Measurements from ENCODE around the gene ZMYND19.
A peak's percentile ranks its signal among the peaks of the same experiment; 100 is the strongest.
"Not testable (repeated sequence)": the region's sequence is repeated elsewhere in the genome, so short reads cannot be mapped to it uniquely, and the experiment has no call there.

ZMYND19 gene

GRCh38 chr9:137570566-137570965 lies 19.7 kb downstream of the ZMYND19 start:
- Histone ChIP-seq H3K36me3 (ENCODE audit: insufficient read depth, low read length) (peaks cover 20% of the 10 kb centered on the region), H3K4me1 (ENCODE audit: insufficient read depth, low read length) (no peaks in the 10 kb centered on the region), H3K9me3 (ENCODE audit: control insufficient read depth, insufficient read depth, low read length) (no peaks in the 10 kb centered on the region), H3K9ac (ENCODE audit: low read depth, low read length) (no peak overlapping the region)

GRCh38 chr9:137569609-137570203 lies 20.6 kb downstream of the ZMYND19 start:
- H3K4me1 ChIP-seq (ENCODE audit: insufficient read depth, low read length): no peaks in the 10 kb centered on the region
- H3K9me3 ChIP-seq (ENCODE audit: control insufficient read depth, insufficient read depth, low read length): no peaks in the 10 kb centered on the region
- H3K36me3 ChIP-seq (ENCODE audit: insufficient read depth, low read length): peaks cover 13% of the 10 kb centered on the region
- no peak overlapping the region for H3K9ac ChIP-seq (ENCODE audit: low read depth, low read length)

- not testable (repeated sequence) for H3K36me3 ChIP-seq (ENCODE audit: insufficient read depth, low read length)
These were observed 21.9 kb downstream of the ZMYND19 start for GRCh38 chr9:137568445-137568844.

GRCh38 chr9:137564817-137565411 lies 25.4 kb downstream of the ZMYND19 start:
- H3K36me3 ChIP-seq (ENCODE audit: insufficient read depth, low read length): no peaks in the 10 kb centered on the region; the same call in 1 of the 2 replicates
- H3K9ac ChIP-seq (ENCODE audit: low read depth, low read length): no peak overlapping the region
- no peaks in the 10 kb centered on the region for H3K4me1 ChIP-seq (ENCODE audit: insufficient read depth, low read length)
- no peaks in the 10 kb centered on the region for H3K9me3 ChIP-seq (ENCODE audit: control insufficient read depth, insufficient read depth, low read length)

More at GRCh38 chr9:137568445-137568844, 21.9 kb downstream of the ZMYND19 start:
- H3K9ac ChIP-seq (ENCODE audit: low read depth, low read length); H3K4me1 ChIP-seq (ENCODE audit: insufficient read depth, low read length); H3K9me3 ChIP-seq (ENCODE audit: control insufficient read depth, insufficient read depth, low read length): not testable (repeated sequence)

GRCh38 chr9:137564134-137564533 lies 26.2 kb downstream of the ZMYND19 start:
- H3K36me3 ChIP-seq (ENCODE audit: insufficient read depth, low read length): no peaks in the 10 kb centered on the region; the same call in 1 of the 2 replicates
- H3K9me3 ChIP-seq (ENCODE audit: control insufficient read depth, insufficient read depth, low read length): no peaks in the 10 kb centered on the region
- H3K4me1 ChIP-seq (ENCODE audit: insufficient read depth, low read length): no peaks in the 10 kb centered on the region
- H3K9ac ChIP-seq (ENCODE audit: low read depth, low read length): no peak overlapping the region

GRCh38 chr9:137558127-137558526 lies 32.2 kb downstream of the ZMYND19 start:
- H3K36me3 ChIP-seq (ENCODE audit: insufficient read depth, low read length): peaks cover 17% of the 10 kb centered on the region

GRCh38 chr9:137556069-137556838 lies 34.1 kb downstream of the ZMYND19 start:
- H3K36me3 ChIP-seq (ENCODE audit: insufficient read depth, low read length): peaks cover 17% of the 10 kb centered on the region
- H3K9me3 ChIP-seq (ENCODE audit: control insufficient read depth, insufficient read depth, low read length): no peaks in the 10 kb centered on the region
- no peaks in the 10 kb centered on the region for H3K4me1 ChIP-seq (ENCODE audit: insufficient read depth, low read length)
- no peak overlapping the region for H3K9ac ChIP-seq (ENCODE audit: low read depth, low read length)

More at GRCh38 chr9:137558127-137558526, 32.2 kb downstream of the ZMYND19 start:
- Histone ChIP-seq H3K9me3 (ENCODE audit: control insufficient read depth, insufficient read depth, low read length) (no peaks in the 10 kb centered on the region), H3K9ac (ENCODE audit: low read depth, low read length) (no peak overlapping the region), H3K4me1 (ENCODE audit: insufficient read depth, low read length) (no peaks in the 10 kb centered on the region)

GRCh38 chr9:137555179-137555578 lies 35.1 kb downstream of the ZMYND19 start:
- H3K9ac ChIP-seq (ENCODE audit: low read depth, low read length): no peak overlapping the region
- no peaks in the 10 kb centered on the region for H3K9me3 ChIP-seq (ENCODE audit: control insufficient read depth, insufficient read depth, low read length)
- H3K4me1 ChIP-seq (ENCODE audit: insufficient read depth, low read length): no peaks in the 10 kb centered on the region
- peaks cover 17% of the 10 kb centered on the region for H3K36me3 ChIP-seq (ENCODE audit: insufficient read depth, low read length)

- H3K4me1 ChIP-seq (ENCODE audit: insufficient read depth, low read length): no peaks in the 10 kb centered on the region
- peaks cover 17% of the 10 kb centered on the region for H3K36me3 ChIP-seq (ENCODE audit: insufficient read depth, low read length)
- H3K9ac ChIP-seq (ENCODE audit: low read depth, low read length): no peak overlapping the region
- H3K9me3 ChIP-seq (ENCODE audit: control insufficient read depth, insufficient read depth, low read length): no peaks in the 10 kb centered on the region
These were observed 36.0 kb downstream of the ZMYND19 start for GRCh38 chr9:137554349-137554748.

- H3K9me3 ChIP-seq (ENCODE audit: control insufficient read depth, insufficient read depth, low read length); H3K4me1 ChIP-seq (ENCODE audit: insufficient read depth, low read length); H3K9ac ChIP-seq (ENCODE audit: low read depth, low read length): not testable (repeated sequence)
- peaks cover 17% of the 10 kb centered on the region for H3K36me3 ChIP-seq (ENCODE audit: insufficient read depth, low read length)
These were observed 36.7 kb downstream of the ZMYND19 start for GRCh38 chr9:137553654-137554053.

GRCh38 chr9:137552022-137552768 lies 38.1 kb downstream of the ZMYND19 start:
- H3K4me1 ChIP-seq (ENCODE audit: insufficient read depth, low read length): no peaks in the 10 kb centered on the region
- H3K36me3 ChIP-seq (ENCODE audit: insufficient read depth, low read length): peaks cover 15% of the 10 kb centered on the region
- H3K9me3 ChIP-seq (ENCODE audit: control insufficient read depth, insufficient read depth, low read length): no peaks in the 10 kb centered on the region
- H3K9ac ChIP-seq (ENCODE audit: low read depth, low read length): peak overlapping the region; percentile 88

- Histone ChIP-seq H3K36me3 (ENCODE audit: insufficient read depth, low read length) (peaks cover 11% of the 10 kb centered on the region; the same call in 1 of the 2 replicates), H3K9me3 (ENCODE audit: control insufficient read depth, insufficient read depth, low read length) (no peaks in the 10 kb centered on the region), H3K4me1 (ENCODE audit: insufficient read depth, low read length) (no peaks in the 10 kb centered on the region), H3K9ac (ENCODE audit: low read depth, low read length) (peak within 1 kb of the TSS; percentile 88)
These were observed 38.9 kb downstream of the ZMYND19 start, which contains the start of gene MRPL41 for GRCh38 chr9:137551264-137552021. Gene MRPL41, plus strand, starts transcription at chr9:137551879. Its CDS starts 203 bp downstream, at chr9:137552082.

GRCh38 chr9:137550958-137551263 lies 39.4 kb downstream of the ZMYND19 start:
- peak overlapping the region; percentile 67 for H3K9ac ChIP-seq (ENCODE audit: low read depth, low read length)
- H3K4me1 ChIP-seq (ENCODE audit: insufficient read depth, low read length): not testable (repeated sequence)

GRCh38 chr9:137550231-137550621 lies 40.1 kb downstream of the ZMYND19 start, which contains the start of gene PNPLA7:
Gene PNPLA7, minus strand, starts transcription at chr9:137550402. Its CDS starts 205 bp downstream, at chr9:137550197.
- peak within 1 kb of the TSS; percentile 67 for H3K9ac ChIP-seq (ENCODE audit: low read depth, low read length)
- H3K4me1 ChIP-seq (ENCODE audit: insufficient read depth, low read length): no peaks in the 10 kb centered on the region
- H3K36me3 ChIP-seq (ENCODE audit: insufficient read depth, low read length): 0 out of 2 replicates have a peak, but pooled peaks cover 5% of the 10 kb centered on the region
- H3K9me3 ChIP-seq (ENCODE audit: control insufficient read depth, insufficient read depth, low read length): no peaks in the 10 kb centered on the region

More at GRCh38 chr9:137550958-137551263, 39.4 kb downstream of the ZMYND19 start:
- H3K9me3 ChIP-seq (ENCODE audit: control insufficient read depth, insufficient read depth, low read length): not testable (repeated sequence)
- H3K36me3 ChIP-seq (ENCODE audit: insufficient read depth, low read length): peaks cover 11% of the 10 kb centered on the region; the same call in 1 of the 2 replicates
